ENCODE results near the gene SAMD11.

Gene SAMD11

GRCh38 chr1:964691-965525 lies 41.2 kb downstream of the SAMD11 start:
- H3K79me2 ChIP-seq (ENCODE audit: control insufficient read depth, low read length) = no peaks in the 10 kb centered on the region
- no peak overlapping the region for H3K27ac ChIP-seq (ENCODE audit: low read depth, low read length)
- no peaks in the 10 kb centered on the region for H3K9me2 ChIP-seq (replicated peaks; ENCODE audit: control insufficient read depth, low read length)
- 0 out of 2 replicates have a peak, but pooled peaks cover 4% of the 10 kb centered on the region for H3K27me3 ChIP-seq (ENCODE audit: control insufficient read depth, low read length)
- H4K20me1 ChIP-seq (ENCODE audit: control insufficient read depth, insufficient read depth, low read depth, low read length) = no peaks in the 10 kb centered on the region
- no peak overlapping the region for H3K4me3 ChIP-seq (ENCODE audit: low read length)
- TF ChIP-seq CTCF (IDR thresholded peaks at IDR 0.05; ENCODE audit: low read depth, low read length, poor library complexity, severe bottlenecking) (no peak), EZH2phosphoT487 (IDR thresholded peaks at IDR 0.05; ENCODE audit: borderline replicate concordance, low read length) (no peak)
- no peaks in the 10 kb centered on the region; the same call in 1 of the 2 replicates for H3K9me3 ChIP-seq (ENCODE audit: control insufficient read depth, insufficient read depth, low read length)
- no peaks in the 10 kb centered on the region; the same call in 1 of the 2 replicates for H3F3A ChIP-seq (ENCODE audit: control insufficient read depth, insufficient read depth)
- no peaks in the 10 kb centered on the region for H3K36me3 ChIP-seq (ENCODE audit: control insufficient read depth, low read length)
- H3K4me2 ChIP-seq (ENCODE audit: low read length) = no peak overlapping the region
- H3K4me1 ChIP-seq (ENCODE audit: control insufficient read depth, low read length) = peaks cover 17% of the 10 kb centered on the region

- Histone ChIP-seq H3K4me2 (ENCODE audit: low read length) (no peak overlapping the region), H3K9me2 (replicated peaks; ENCODE audit: control insufficient read depth, low read length) (no peaks in the 10 kb centered on the region), H3K79me2 (ENCODE audit: control insufficient read depth, low read length) (no peaks in the 10 kb centered on the region), H3K4me1 (ENCODE audit: control insufficient read depth, low read length) (peaks cover 14% of the 10 kb centered on the region), H3F3A (ENCODE audit: control insufficient read depth, insufficient read depth) (no peaks in the 10 kb centered on the region; the same call in 1 of the 2 replicates), H4K20me1 (ENCODE audit: control insufficient read depth, insufficient read depth, low read depth, low read length) (no peaks in the 10 kb centered on the region), H3K4me3 (ENCODE audit: low read length) (no peak overlapping the region), H3K9me3 (ENCODE audit: control insufficient read depth, insufficient read depth, low read length) (no peaks in the 10 kb centered on the region; the same call in 1 of the 2 replicates), H3K36me3 (ENCODE audit: control insufficient read depth, low read length) (no peaks in the 10 kb centered on the region), H3K27ac (ENCODE audit: low read depth, low read length) (no peak overlapping the region), H3K27me3 (ENCODE audit: control insufficient read depth, low read length) (0 out of 2 replicates have a peak, but pooled peaks cover 4% of the 10 kb centered on the region)
- TF ChIP-seq CTCF (IDR thresholded peaks at IDR 0.05; ENCODE audit: low read depth, low read length, poor library complexity, severe bottlenecking) (no peak), EZH2phosphoT487 (IDR thresholded peaks at IDR 0.05; ENCODE audit: borderline replicate concordance, low read length) (no peak)
Observed at GRCh38 chr1:965526-966134, 41.9 kb downstream of the SAMD11 start.

DNA sequence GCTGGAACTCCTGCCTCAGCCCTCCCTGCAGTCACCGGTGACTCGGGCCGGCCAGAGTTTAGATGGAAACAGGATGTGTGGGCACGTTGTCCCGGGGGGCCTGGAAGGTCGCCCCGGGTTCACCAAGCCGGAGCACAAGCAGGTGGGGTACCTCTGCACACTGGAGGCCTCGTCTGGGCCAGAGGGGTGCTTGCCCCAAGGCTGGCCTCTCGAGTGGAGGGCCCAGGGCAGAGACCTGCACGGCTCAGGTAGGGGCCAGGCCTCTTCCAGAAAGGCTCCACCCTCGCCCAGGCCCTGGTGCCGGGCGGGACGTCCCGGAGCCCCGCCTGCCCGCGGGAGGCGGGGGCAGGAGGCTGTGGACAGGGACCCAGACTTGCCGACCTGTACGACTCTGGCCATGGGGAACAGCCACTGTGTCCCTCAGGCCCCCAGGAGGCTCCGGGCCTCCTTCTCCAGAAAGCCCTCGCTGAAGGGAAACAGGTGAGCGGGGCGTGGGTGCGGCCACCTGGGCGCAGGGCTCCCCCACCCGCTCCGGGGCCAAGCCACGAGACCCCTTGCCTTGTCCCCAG lies 42.5 kb downstream of the SAMD11 start, which contains the start of gene PLEKHN1:
TSS of gene PLEKHN1 (plus strand) at position 348 of the 569 bp plus-strand sequence. CDS start at position 398, 50 bp downstream.
- TF ChIP-seq CTCF (IDR thresholded peaks at IDR 0.05; ENCODE audit: low read depth, low read length, poor library complexity, severe bottlenecking) (no peak), EZH2phosphoT487 (IDR thresholded peaks at IDR 0.05; ENCODE audit: borderline replicate concordance, low read length) (no peak)
- 0 out of 2 replicates have a peak, but pooled peaks cover 4% of the 10 kb centered on the region for H3K27me3 ChIP-seq (ENCODE audit: control insufficient read depth, low read length)
- no peaks in the 10 kb centered on the region for H3K9me2 ChIP-seq (replicated peaks; ENCODE audit: control insufficient read depth, low read length)
- H3K27ac ChIP-seq (ENCODE audit: low read depth, low read length) = no peak within 1 kb of the TSS
- no peaks in the 10 kb centered on the region for H4K20me1 ChIP-seq (ENCODE audit: control insufficient read depth, insufficient read depth, low read depth, low read length)
- peak within 1 kb of the TSS; percentile 78 for H3K4me2 ChIP-seq (ENCODE audit: low read length)
- no peaks in the 10 kb centered on the region; the same call in 1 of the 2 replicates for H3F3A ChIP-seq (ENCODE audit: control insufficient read depth, insufficient read depth)
- peaks cover 13% of the 10 kb centered on the region for H3K4me1 ChIP-seq (ENCODE audit: control insufficient read depth, low read length)
- no peaks in the 10 kb centered on the region for H3K79me2 ChIP-seq (ENCODE audit: control insufficient read depth, low read length)
- no peaks in the 10 kb centered on the region for H3K36me3 ChIP-seq (ENCODE audit: control insufficient read depth, low read length)
- no peaks in the 10 kb centered on the region; the same call in 1 of the 2 replicates for H3K9me3 ChIP-seq (ENCODE audit: control insufficient read depth, insufficient read depth, low read length)
- H3K4me3 ChIP-seq (ENCODE audit: low read length) = peak within 1 kb of the TSS; percentile 63
